ENCODE measurements around the gene SOX10. TPM values are rescaled to one million over a fixed set of nuclear protein-coding genes. Genes with fewer than 3 reads are reported as not detected.

SOX10 gene
- total RNA-seq = not detected

- Mint-ChIP-seq H3K9me3 (no peaks in the 10 kb centered on the region), H3K27ac (no peak within 1 kb of the TSS), H3K4me3 (no peak within 1 kb of the TSS), H3K27me3 (ENCODE audit: low read depth) (no peaks in the 10 kb centered on the region), H3K4me1 (ENCODE audit: low read depth) (no peaks in the 10 kb centered on the region), H3K36me3 (ENCODE audit: low read depth) (peaks cover 2% of the 10 kb centered on the region)
- no peak for DNase-seq
- intact Hi-C loops (cut with micrococcal nuclease) = no loop called here
- CTCF ChIA-PET = interaction anchor here (1.1 kb wide), 1 partner anchor 12 kb away, joined by 3 read pairs; no protein-coding TSS in a partner anchor
Observed at GRCh38 chr22:37983860-37984791, at the start of gene SOX10. TSS of gene SOX10 (minus strand) at chr22:37984555. CDS start at chr22:37983784, 771 bp downstream.

GRCh38 chr22:38033522-38034277 is 49.3 kb upstream of the SOX10 start:
- CTCF ChIA-PET = interaction anchor here (1.5 kb wide), 1 partner anchor 18 kb away, joined by 7 read pairs; no protein-coding TSS in a partner anchor
- Mint-ChIP-seq H3K27me3 (ENCODE audit: low read depth) (no peaks in the 10 kb centered on the region), H3K36me3 (ENCODE audit: low read depth) (no peaks in the 10 kb centered on the region), H3K27ac (no peak overlapping the region), H3K9me3 (no peaks in the 10 kb centered on the region), H3K4me1 (ENCODE audit: low read depth) (no peaks in the 10 kb centered on the region), H3K4me3 (no peak overlapping the region)
- intact Hi-C loops (cut with micrococcal nuclease) = no loop called here
- no peak for DNase-seq

GRCh38 chr22:38032681-38033521 is 48.5 kb upstream of the SOX10 start:
- Mint-ChIP-seq H3K36me3 (ENCODE audit: low read depth) (no peaks in the 10 kb centered on the region), H3K4me1 (ENCODE audit: low read depth) (no peaks in the 10 kb centered on the region), H3K9me3 (no peaks in the 10 kb centered on the region), H3K4me3 (no peak overlapping the region), H3K27me3 (ENCODE audit: low read depth) (no peaks in the 10 kb centered on the region), H3K27ac (no peak overlapping the region)
- DNase-seq = no peak
- intact Hi-C loops (cut with micrococcal nuclease) = no loop called here
- CTCF ChIA-PET = no interaction called here

GRCh38 chr22:38031491-38031890 is 47.1 kb upstream of the SOX10 start:
- H3K27me3 Mint-ChIP-seq (ENCODE audit: low read depth) = no peaks in the 10 kb centered on the region
- DNase-seq = no peak
- H3K36me3 Mint-ChIP-seq (ENCODE audit: low read depth) = no peaks in the 10 kb centered on the region
- H3K4me1 Mint-ChIP-seq (ENCODE audit: low read depth) = no peaks in the 10 kb centered on the region
- no peak overlapping the region for H3K27ac Mint-ChIP-seq
- H3K9me3 Mint-ChIP-seq = no peaks in the 10 kb centered on the region
- CTCF ChIA-PET = interaction anchor here (1.0 kb wide), 1 partner anchor 21 kb away, joined by 3 read pairs; no protein-coding TSS in a partner anchor
- H3K4me3 Mint-ChIP-seq = no peak overlapping the region
- intact Hi-C loops (cut with micrococcal nuclease) = no loop called here

- no peaks in the 10 kb centered on the region for H3K36me3 Mint-ChIP-seq (ENCODE audit: low read depth)
- intact Hi-C loops (cut with micrococcal nuclease) = no loop called here
- H3K4me3 Mint-ChIP-seq = no peak overlapping the region
- H3K27me3 Mint-ChIP-seq (ENCODE audit: low read depth) = no peaks in the 10 kb centered on the region
- CTCF ChIA-PET = interaction anchor here (0.8 to 1.0 kb wide), 2 partner anchors 22 kb away, joined by 3 to 4 read pairs; no protein-coding TSS in a partner anchor
- no peaks in the 10 kb centered on the region for H3K9me3 Mint-ChIP-seq
- no peak for DNase-seq
- no peaks in the 10 kb centered on the region for H3K4me1 Mint-ChIP-seq (ENCODE audit: low read depth)
- no peak overlapping the region for H3K27ac Mint-ChIP-seq
Observed at GRCh38 chr22:38030311-38031133, 46.2 kb upstream of the SOX10 start.

GRCh38 chr22:38029901-38030300 is 45.5 kb upstream of the SOX10 start:
- Mint-ChIP-seq H3K4me3 (no peak overlapping the region), H3K36me3 (ENCODE audit: low read depth) (no peaks in the 10 kb centered on the region), H3K27me3 (ENCODE audit: low read depth) (no peaks in the 10 kb centered on the region), H3K9me3 (no peaks in the 10 kb centered on the region), H3K27ac (no peak overlapping the region), H3K4me1 (ENCODE audit: low read depth) (no peaks in the 10 kb centered on the region)
- DNase-seq = no peak
- CTCF ChIA-PET = interaction anchor here (0.8 to 1.2 kb wide), 2 partner anchors 22 kb away, joined by 3 to 4 read pairs; no protein-coding TSS in a partner anchor
- intact Hi-C loops (cut with micrococcal nuclease) = no loop called here

GRCh38 chr22:38029370-38029769 is 45.0 kb upstream of the SOX10 start:
- Mint-ChIP-seq H3K27ac (no peak overlapping the region), H3K9me3 (no peaks in the 10 kb centered on the region), H3K4me3 (no peak overlapping the region), H3K36me3 (ENCODE audit: low read depth) (no peaks in the 10 kb centered on the region), H3K4me1 (ENCODE audit: low read depth) (no peaks in the 10 kb centered on the region), H3K27me3 (ENCODE audit: low read depth) (no peaks in the 10 kb centered on the region)
- intact Hi-C loops (cut with micrococcal nuclease) = no loop called here
- DNase-seq = no peak
- CTCF ChIA-PET = interaction anchor here (1.2 kb wide), 1 partner anchor 22 kb away, joined by 3 read pairs; no protein-coding TSS in a partner anchor

- DNase-seq = no peak
- intact Hi-C loops (cut with micrococcal nuclease) = no loop called here
- H3K27me3 Mint-ChIP-seq (ENCODE audit: low read depth) = no peaks in the 10 kb centered on the region
- no peaks in the 10 kb centered on the region for H3K9me3 Mint-ChIP-seq
- H3K4me3 Mint-ChIP-seq = no peak overlapping the region
- H3K4me1 Mint-ChIP-seq (ENCODE audit: low read depth) = no peaks in the 10 kb centered on the region
- H3K36me3 Mint-ChIP-seq (ENCODE audit: low read depth) = no peaks in the 10 kb centered on the region
- no peak overlapping the region for H3K27ac Mint-ChIP-seq
- CTCF ChIA-PET = interaction anchor here (0.6 to 1.2 kb wide), 2 partner anchors 9 to 23 kb away, joined by 3 to 6 read pairs; no protein-coding TSS in a partner anchor
Observed at GRCh38 chr22:38028344-38029130, 44.2 kb upstream of the SOX10 start.

- Mint-ChIP-seq H3K36me3 (ENCODE audit: low read depth) (no peaks in the 10 kb centered on the region), H3K9me3 (no peaks in the 10 kb centered on the region), H3K27me3 (ENCODE audit: low read depth) (no peaks in the 10 kb centered on the region), H3K4me3 (no peak overlapping the region), H3K4me1 (ENCODE audit: low read depth) (no peaks in the 10 kb centered on the region), H3K27ac (no peak overlapping the region)
- intact Hi-C loops (cut with micrococcal nuclease) = no loop called here
- no peak for DNase-seq
- CTCF ChIA-PET = interaction anchor here (0.6 kb wide), 1 partner anchor 10 kb away, joined by 6 read pairs; no protein-coding TSS in a partner anchor
Observed at GRCh38 chr22:38027487-38027886, 43.1 kb upstream of the SOX10 start.

- Mint-ChIP-seq H3K36me3 (ENCODE audit: low read depth) (no peaks in the 10 kb centered on the region), H3K4me1 (ENCODE audit: low read depth) (no peaks in the 10 kb centered on the region), H3K27me3 (ENCODE audit: low read depth) (no peaks in the 10 kb centered on the region), H3K9me3 (no peaks in the 10 kb centered on the region), H3K4me3 (no peak overlapping the region), H3K27ac (no peak overlapping the region)
- intact Hi-C loops (cut with micrococcal nuclease) = no loop called here
- CTCF ChIA-PET = no interaction called here
- no peak for DNase-seq
Observed at GRCh38 chr22:38026130-38027111, 42.1 kb upstream of the SOX10 start.

Data from activated naive CD4-positive, alpha-beta T cell treated with anti-CD3 and anti-CD28 coated beads for 36 hours (primary cell).